Endothelial cell of umbilical vein (primary cell): ENCODE measurements around the gene RNF213. TPM values are rescaled to one million over a fixed set of nuclear protein-coding genes. Genes with fewer than 3 reads are reported as not detected.

Experiments
- BruUV-seq: library from RNA; stranded (reverse); fragments of 400-500 nt; replicated peaks from 2 replicates; lab custom pipeline; 2021; lab: Mats Ljungman, UMichigan
- CTCF ChIA-PET: fragments of 300-600, 350-600 bp; sonication (Branson Sonifier 250); formaldehyde crosslinking; loops from one replicate; lab custom pipeline; 2021; ENCODE audit warnings: antibody characterized with exemption, inconsistent platforms; lab: Charles Lee
- POLR2A ChIA-PET: fragments of 300-600, 350-600 bp; sonication (Branson Sonifier 250); formaldehyde crosslinking; loops from one replicate; lab custom pipeline; 2021; ENCODE audit warnings: antibody characterized with exemption, inconsistent platforms; lab: Charles Lee
- DNase-seq: peaks from one replicate; pipeline ENCODE4 v3.0.0-alpha.2; 2011; ENCODE audit warnings: low read depth, low spot score
- FAIRE-seq: peaks from 2 replicates; lab custom pipeline; 2011; peaks lifted over from hg19 to GRCh38; lab: Jason Lieb, UNC
- H2AFZ ChIP-seq: 2 replicates; pipeline ENCODE4 v1.6.0; 2012; ENCODE audit warnings: low read depth, low read length, control low read depth, inconsistent platforms
- H3K27ac ChIP-seq: 2 replicates; pipeline ENCODE4 v1.5.1; 2011; ENCODE audit warnings: low read depth, mild to moderate bottlenecking, control low read depth, low read length, moderate library complexity; ENCODE audit not compliant: insufficient read depth
- H3K27me3 ChIP-seq, 2 experiments: 2 replicates each; pipeline versions ENCODE4 v1.6.0 to v1.6.1; 2011; ENCODE audit warnings: low read length in 2 of 2, mixed read lengths in 1 of 2; ENCODE audit not compliant: control insufficient read depth in 2 of 2, insufficient read depth in 2 of 2
- H3K36me3 ChIP-seq, 2 experiments: 2 replicates in 1 of 2; 3 replicates in 1 of 2; pipeline ENCODE4 v1.5.1; 2011; ENCODE audit warnings: low read length in 2 of 2, mild to moderate bottlenecking in 1 of 2, moderate library complexity in 1 of 2; ENCODE audit not compliant: control insufficient read depth in 2 of 2, insufficient read depth in 2 of 2; ENCODE audit errors: extremely low read depth in 1 of 2
- H3K4me1 ChIP-seq: 3 replicates; pipeline ENCODE4 v1.5.1; 2011; ENCODE audit warnings: mild to moderate bottlenecking, low read length; ENCODE audit not compliant: control insufficient read depth, insufficient read depth; ENCODE audit errors: extremely low read depth
- H3K4me2 ChIP-seq: 2 replicates; pipeline ENCODE4 v1.6.1; 2011; ENCODE audit warnings: low read length, control low read depth, mixed read lengths; ENCODE audit not compliant: insufficient read depth
- H3K4me3 ChIP-seq, 3 experiments: fragments of 200-600 bp in 1 of 3; sonication (generic), shearing (Covaris generic) in 1 of 3; replicated peaks in 1 of 3; 2 replicates each; pipeline ENCODE4 v1.5.1; 2011 to 2016; ENCODE audit warnings: control low read depth in 3 of 3, low read length in 3 of 3, mild to moderate bottlenecking in 2 of 3, inconsistent platforms in 1 of 3, low read depth in 1 of 3, moderate library complexity in 1 of 3; ENCODE audit not compliant: insufficient read depth in 1 of 3
- H3K79me2 ChIP-seq: 2 replicates; pipeline ENCODE4 v1.6.0; 2012; ENCODE audit warnings: low read length, inconsistent platforms; ENCODE audit not compliant: control insufficient read depth, insufficient read depth
- H3K9ac ChIP-seq: replicated peaks from 2 replicates; pipeline ENCODE3; 2011; ENCODE audit warnings: low read length, control low read depth; ENCODE audit not compliant: insufficient read depth; ENCODE audit errors: extremely low read depth
- H3K9me1 ChIP-seq: replicated peaks from 3 replicates; pipeline ENCODE4 v1.6.0; 2011; ENCODE audit warnings: mild to moderate bottlenecking, low read length; ENCODE audit not compliant: control insufficient read depth, insufficient read depth; ENCODE audit errors: extremely low read depth
- H3K9me3 ChIP-seq: replicated peaks from 2 replicates; pipeline ENCODE4 v1.5.1; 2012; ENCODE audit warnings: low read length, inconsistent platforms; ENCODE audit not compliant: control insufficient read depth, insufficient read depth
- H4K20me1 ChIP-seq: replicated peaks from 2 replicates; pipeline ENCODE3; 2011; ENCODE audit warnings: mild to moderate bottlenecking, low read length; ENCODE audit not compliant: control insufficient read depth, insufficient read depth; ENCODE audit errors: extremely low read depth
- EZH2 ChIP-seq: IDR thresholded peaks from 2 replicates; pipeline ENCODE4 v1.6.1; 2012; ENCODE audit warnings: borderline replicate concordance, low read depth, mild to moderate bottlenecking, moderate library complexity, low read length, inconsistent platforms; ENCODE audit not compliant: severe bottlenecking
- FOS ChIP-seq: IDR thresholded peaks from 2 replicates; pipeline ENCODE4 v1.6.1; 2011; ENCODE audit warnings: mild to moderate bottlenecking, low read length, moderate library complexity, borderline replicate concordance; ENCODE audit not compliant: insufficient read depth
- POLR2A ChIP-seq: IDR thresholded peaks from 2 replicates; pipeline ENCODE4 v1.6.1; 2012; ENCODE audit warnings: low read depth, mild to moderate bottlenecking, control low read depth, low read length
- POLR2AphosphoS5 ChIP-seq: IDR thresholded peaks from 2 replicates; pipeline ENCODE4 v1.6.1; 2012; ENCODE audit warnings: low read depth, mild to moderate bottlenecking, control low read depth, low read length, moderate library complexity; ENCODE audit not compliant: insufficient read depth
- dilution Hi-C: fragments of 300-500 bp; cut with MboI; formaldehyde crosslinking; loops from one replicate; pipeline ENCODE4 v1.15.0; 2019; ENCODE audit warnings: low sequenced_read_pairs; ENCODE audit not compliant: extremely low pct_ligation_motif_present
- intact Hi-C: fragments of 100-400 bp; cut with micrococcal nuclease; formaldehyde crosslinking; loops from one replicate; pipeline ENCODE4 v1.10.0; 2022
- polyA plus RNA-seq, 4 experiments: library from polyadenylated mRNA; depleted of rRNA in 3 of 4; stranded (reverse) in 3 of 4; unstranded in 1 of 4; fragments of >200 nt; gene quantifications; 2 replicates each; pipeline versions ENCODE4 v1.2.1 to v1.2.3, GENCODE V29; 2011 to 2012; ENCODE audit warnings: missing spikeins in 1 of 4
- total RNA-seq: library from RNA; stranded (reverse); gene quantifications from 2 replicates; pipeline ENCODE4 v1.2.3, GENCODE V29; 2021
- TF ChIP-seq, protein P1 (sequence below), 2 donors: IDR thresholded peaks; 1 replicate in 1 of 2; 2 replicates in 1 of 2; pipeline ENCODE4 v1.5.1; 2011; ENCODE audit warnings: low read length in 2 of 2, mild to moderate bottlenecking in 2 of 2, moderate library complexity in 2 of 2, control low read depth in 1 of 2, inconsistent platforms in 1 of 2, low read depth in 1 of 2; ENCODE audit not compliant: insufficient read depth in 1 of 2; ENCODE audit errors: extremely low read depth in 1 of 2

RNF213 gene
- total and polyA plus RNA-seq, 2 donors (not counting 3 experiments of a cell fraction or from before 2014, with no cell fraction given): 36.5 to 116 TPM

DNA sequence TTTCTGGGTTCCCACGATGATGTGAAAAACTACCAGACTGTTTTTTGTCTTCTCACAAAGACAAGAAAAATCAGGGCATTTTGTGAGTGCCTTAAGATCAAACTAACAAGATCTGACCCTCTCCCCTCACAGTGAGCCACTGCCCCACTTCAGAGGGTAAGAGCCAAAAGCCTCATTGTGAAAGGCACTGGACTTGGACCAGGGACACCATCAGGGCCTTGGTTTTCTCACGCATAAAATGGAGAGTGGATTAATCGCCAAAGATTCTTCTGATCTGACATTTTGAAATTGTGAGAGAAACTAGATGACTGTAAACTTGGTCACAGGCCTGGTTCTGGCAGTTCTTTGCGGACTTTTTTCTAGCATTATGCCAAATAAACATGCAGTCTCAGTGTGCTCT lies 133.3 kb downstream of the RNF213 start:
- H3K27me3 ChIP-seq: no peaks in the 10 kb centered on the region
- H3K36me3 ChIP-seq: peaks cover 10 to 15% of the 10 kb centered on the region in 2 experiments
- no peak for FAIRE-seq
- no peak overlapping the region for H3K4me3 ChIP-seq
- BruUV-seq: no TSS peak
- ChIA-PET POLR2A (no interaction called here), CTCF (interaction anchor here (0.9 kb wide), 1 partner anchor 8 kb away, joined by 3 read pairs; no protein-coding TSS in a partner anchor)
- no peak overlapping the region for H3K27ac ChIP-seq
- no peaks in the 10 kb centered on the region for H3K9me1 ChIP-seq
- H3K4me2 ChIP-seq: no peak overlapping the region
- H2AFZ ChIP-seq: no peak overlapping the region
- no peaks in the 10 kb centered on the region for H3K79me2 ChIP-seq
- no peak for TF ChIP-seq POLR2A
- TF ChIP-seq EZH2: no peak
- TF ChIP-seq, protein P1, sequence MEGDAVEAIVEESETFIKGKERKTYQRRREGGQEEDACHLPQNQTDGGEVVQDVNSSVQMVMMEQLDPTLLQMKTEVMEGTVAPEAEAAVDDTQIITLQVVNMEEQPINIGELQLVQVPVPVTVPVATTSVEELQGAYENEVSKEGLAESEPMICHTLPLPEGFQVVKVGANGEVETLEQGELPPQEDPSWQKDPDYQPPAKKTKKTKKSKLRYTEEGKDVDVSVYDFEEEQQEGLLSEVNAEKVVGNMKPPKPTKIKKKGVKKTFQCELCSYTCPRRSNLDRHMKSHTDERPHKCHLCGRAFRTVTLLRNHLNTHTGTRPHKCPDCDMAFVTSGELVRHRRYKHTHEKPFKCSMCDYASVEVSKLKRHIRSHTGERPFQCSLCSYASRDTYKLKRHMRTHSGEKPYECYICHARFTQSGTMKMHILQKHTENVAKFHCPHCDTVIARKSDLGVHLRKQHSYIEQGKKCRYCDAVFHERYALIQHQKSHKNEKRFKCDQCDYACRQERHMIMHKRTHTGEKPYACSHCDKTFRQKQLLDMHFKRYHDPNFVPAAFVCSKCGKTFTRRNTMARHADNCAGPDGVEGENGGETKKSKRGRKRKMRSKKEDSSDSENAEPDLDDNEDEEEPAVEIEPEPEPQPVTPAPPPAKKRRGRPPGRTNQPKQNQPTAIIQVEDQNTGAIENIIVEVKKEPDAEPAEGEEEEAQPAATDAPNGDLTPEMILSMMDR (IDR thresholded peaks at IDR 0.05; ENCODE audit: extremely low read depth in 1 of 2, insufficient read depth in 1 of 2, low read depth in 1 of 2, low read length in 2 of 2): no peak
- H3K9ac ChIP-seq: no peak overlapping the region
- intact Hi-C loops: no loop called here
- H4K20me1 ChIP-seq: no peaks in the 10 kb centered on the region
- H3K4me1 ChIP-seq: no peaks in the 10 kb centered on the region
- no peaks in the 10 kb centered on the region for H3K9me3 ChIP-seq
- dilution Hi-C loops: no loop called here
- no peak for DNase-seq

- FAIRE-seq (no peak), DNase-seq (no peak)
- Histone ChIP-seq H2AFZ (no peak overlapping the region), H3K4me1 (no peaks in the 10 kb centered on the region), H3K27me3 (no peaks in the 10 kb centered on the region), H3K4me3 (no peak overlapping the region), H4K20me1 (no peaks in the 10 kb centered on the region), H3K9ac (no peak overlapping the region), H3K79me2 (no peaks in the 10 kb centered on the region), H3K9me1 (no peaks in the 10 kb centered on the region), H3K36me3 (peaks cover 7 to 13% of the 10 kb centered on the region in 2 experiments), H3K9me3 (no peaks in the 10 kb centered on the region), H3K4me2 (no peak overlapping the region), H3K27ac (no peak overlapping the region)
- TF ChIP-seq FOS (no peak), POLR2AphosphoS5 (no peak)
- dilution Hi-C loops (no loop called here), intact Hi-C loops (no loop called here)
- no TSS peak for BruUV-seq
- ChIA-PET POLR2A (interaction anchor here (0.6 kb wide), 1 partner anchor 249 kb away, joined by 4 read pairs; no protein-coding TSS in a partner anchor), CTCF (no interaction called here)
Observed at GRCh38 chr17:80394629-80395216, 134.1 kb downstream of the RNF213 start.
